ENCODE results near the gene AXIN1. TPM values are rescaled to one million over a fixed set of nuclear protein-coding genes. Genes with fewer than 3 reads are reported as not detected.

AXIN1 gene
- total and polyA plus RNA-seq, 2 of the 8 experiments (the other 6 are each of a cell fraction or from before 2014, with no cell fraction given), result 12.5 to 41.9 TPM

GRCh38 chr16:287298-287811 lies 65.2 kb downstream of the AXIN1 start:
- Histone ChIP-seq H3K9me3 (ENCODE audit: insufficient read depth in 2 of 2, low read depth in 1 of 2, low read length in 1 of 2) (peaks cover 0 to 5% of the 10 kb centered on the region in 2 experiments; a peak in 1 of 4 replicates), H3K27ac (ENCODE audit: low read depth, low read length) (no peak overlapping the region), H3K9ac (replicated peaks in 1 of 4; ENCODE audit: extremely low read depth in 1 of 4, low read depth in 3 of 4, low read length in 3 of 4) (no peak overlapping the region), H2BK20ac (ENCODE audit: low read length) (no peak overlapping the region), H3K79me1 (ENCODE audit: low read depth, low read length) (no peaks in the 10 kb centered on the region; the same call in 1 of the 2 replicates), H2BK15ac (ENCODE audit: low read length) (no peak overlapping the region), H3K23me2 (ENCODE audit: low read depth, low read length) (no peaks in the 10 kb centered on the region), H3K27me3 (replicated peaks in 1 of 4; ENCODE audit: control insufficient read depth in 3 of 4, extremely low read depth in 1 of 4, insufficient read depth in 3 of 4, low read length in 3 of 4) (no peaks in the 10 kb centered on the region), H3K4me3 (ENCODE audit: extremely low read depth in 1 of 4, insufficient read depth in 2 of 4, low read depth in 3 of 4, low read length in 4 of 4) (no peak overlapping the region), H4K91ac (replicated peaks; ENCODE audit: insufficient read length, low read length) (no peak overlapping the region), H3K79me2 (ENCODE audit: control insufficient read depth in 1 of 2, insufficient read depth in 2 of 2, low read length in 2 of 2) (no peaks in the 10 kb centered on the region), H2BK5ac (ENCODE audit: low read depth, low read length) (no peak overlapping the region), H3K14ac (ENCODE audit: insufficient read length) (no peak overlapping the region), H2BK120ac (replicated peaks; ENCODE audit: low read depth, low read length) (no peak overlapping the region), H3K4me1 (replicated peaks in 1 of 4; ENCODE audit: control insufficient read depth in 3 of 4, insufficient read depth in 4 of 4, low read length in 3 of 4) (no peaks in the 10 kb centered on the region), H3K18ac (ENCODE audit: extremely low read depth, low read length) (no peak overlapping the region), H4K20me1 (replicated peaks in 1 of 2; ENCODE audit: control insufficient read depth in 1 of 2, insufficient read depth in 2 of 2, low read length in 2 of 2) (peaks cover 0 to 6% of the 10 kb centered on the region in 2 experiments), H4K5ac (ENCODE audit: insufficient read length, low read depth, low read length) (no peak overlapping the region), H2AFZ (ENCODE audit: low read length) (no peak overlapping the region), H3K56ac (replicated peaks; ENCODE audit: insufficient read length, low read depth, low read length) (no peak overlapping the region), H4K8ac (ENCODE audit: extremely low read depth, insufficient read depth, low read length) (no peak overlapping the region), H2AK5ac (ENCODE audit: low read depth, low read length) (no peak overlapping the region), H3K23ac (ENCODE audit: insufficient read length) (no peak overlapping the region), H2BK12ac (ENCODE audit: low read depth, low read length) (no peak overlapping the region), H3K4ac (replicated peaks; ENCODE audit: insufficient read length, low read depth, low read length) (no peak overlapping the region), H3K36me3 (ENCODE audit: control insufficient read depth in 2 of 4, insufficient read depth in 4 of 4, low read length in 3 of 4) (peaks cover 7 to 20% (median 8%) of the 10 kb centered on the region in 4 experiments; a peak in 6 of 8 replicates), H3K4me2 (ENCODE audit: insufficient read depth in 1 of 2, low read depth in 2 of 2, low read length in 2 of 2) (no peak overlapping the region)
- 94% methylated on average over 16 of the region's 16 CpGs; no CpG with 5 or more reads in 1 of the 2 experiments for WGBS, 2 experiments (ENCODE audit: extremely low coverage in 1 of 2, insufficient coverage in 1 of 2, insufficient read length in 1 of 2, insufficient replicate concordance in 2 of 2, low coverage in 1 of 2, low lambda C conversion rate in 2 of 2, missing lambda C conversion rate in 1 of 2)
- TF ChIP-seq GABPA (IDR thresholded peaks at IDR 0.05; ENCODE audit: borderline replicate concordance, insufficient read depth, low read length) (no peak), CBX5 (IDR thresholded peaks at IDR 0.05; ENCODE audit: low read depth, low read length) (no peak)
- FAIRE-seq (no peak), DNase-seq (ENCODE audit: low read depth in 1 of 2, low spot score in 2 of 2) (no peak)
- CTCF ChIA-PET (ENCODE audit: partially characterized antibody), result interaction anchor here (1.5 kb wide), 1 partner anchor 9 kb away, joined by 3 read pairs; no protein-coding TSS in a partner anchor
- POLR2A ChIA-PET (ENCODE audit: partially characterized antibody), result interaction anchor here (1.4 to 1.8 kb wide), 2 partner anchors 19 to 52 kb away, joined by 4 read pairs; no protein-coding TSS in a partner anchor
